GM06990 (cell line): ENCODE data around the gene FGF6.

Experiments used
- DNase-seq: peaks from one replicate; pipeline ENCODE4 v3.0.0-alpha.2; 2011; ENCODE audit not compliant: insufficient read length; ENCODE audit errors: extremely low read depth
- H3K27me3 ChIP-seq: replicated peaks from 2 replicates; pipeline ENCODE4 v1.6.0; 2011; ENCODE audit warnings: low read length; ENCODE audit not compliant: control insufficient read depth, insufficient read depth
- H3K36me3 ChIP-seq: 2 replicates; pipeline ENCODE4 v1.5.1; 2011; ENCODE audit warnings: low read length; ENCODE audit not compliant: control insufficient read depth, insufficient read depth
- H3K4me3 ChIP-seq: replicated peaks from 2 replicates; pipeline ENCODE4 v1.5.1; 2011; ENCODE audit warnings: low read depth, mild to moderate bottlenecking, control low read depth, low read length
- TF ChIP-seq, protein P1 (sequence below): IDR thresholded peaks from 2 replicates; pipeline ENCODE4 v1.5.1; 2011; ENCODE audit warnings: low read length, control low read depth, mild to moderate bottlenecking, inconsistent platforms; ENCODE audit not compliant: insufficient read depth, poor library complexity, severe bottlenecking

FGF6 gene

DNA sequence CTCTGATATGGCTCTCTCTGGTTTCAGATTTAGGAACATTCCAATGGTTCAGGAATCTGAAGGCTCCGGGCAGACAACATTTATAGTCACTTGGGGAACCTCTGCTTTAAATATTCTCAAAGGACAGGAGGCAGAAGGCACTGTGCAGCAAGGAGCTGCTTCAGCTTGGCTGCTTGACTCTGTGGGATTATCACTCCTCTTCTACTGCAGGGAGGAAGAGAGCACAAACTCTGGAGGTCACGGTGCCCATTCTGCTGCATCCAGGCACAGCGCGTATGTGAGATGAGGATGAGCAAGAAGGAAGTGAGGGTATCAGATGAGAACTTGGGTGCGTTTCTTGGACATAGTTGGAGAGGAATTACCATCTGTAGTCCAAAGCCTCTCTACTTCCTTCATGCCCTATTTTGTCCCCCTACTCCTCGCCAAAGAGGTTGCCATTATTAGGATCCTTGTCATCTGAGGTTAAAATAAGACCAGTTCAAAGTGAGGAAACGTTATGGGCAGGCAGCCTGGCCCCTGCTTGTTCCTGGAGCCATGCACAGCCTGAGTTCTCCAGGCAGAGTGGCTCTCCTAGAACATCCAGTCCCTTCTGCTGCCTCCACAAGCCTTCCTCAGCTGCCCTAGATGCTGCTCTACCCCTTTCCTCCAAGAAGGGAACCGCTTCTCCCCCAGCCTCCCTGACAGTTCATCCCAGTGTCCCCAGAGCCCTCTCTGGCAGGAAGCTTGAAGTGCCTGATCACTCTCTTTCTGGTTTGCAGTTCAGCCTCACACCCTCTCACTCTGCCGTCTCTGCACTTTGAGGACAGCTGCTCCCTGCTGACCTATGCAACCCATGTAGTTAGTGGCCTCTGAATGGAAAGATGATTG is 12.5 kb downstream of the FGF6 start:
- TF ChIP-seq, protein P1, sequence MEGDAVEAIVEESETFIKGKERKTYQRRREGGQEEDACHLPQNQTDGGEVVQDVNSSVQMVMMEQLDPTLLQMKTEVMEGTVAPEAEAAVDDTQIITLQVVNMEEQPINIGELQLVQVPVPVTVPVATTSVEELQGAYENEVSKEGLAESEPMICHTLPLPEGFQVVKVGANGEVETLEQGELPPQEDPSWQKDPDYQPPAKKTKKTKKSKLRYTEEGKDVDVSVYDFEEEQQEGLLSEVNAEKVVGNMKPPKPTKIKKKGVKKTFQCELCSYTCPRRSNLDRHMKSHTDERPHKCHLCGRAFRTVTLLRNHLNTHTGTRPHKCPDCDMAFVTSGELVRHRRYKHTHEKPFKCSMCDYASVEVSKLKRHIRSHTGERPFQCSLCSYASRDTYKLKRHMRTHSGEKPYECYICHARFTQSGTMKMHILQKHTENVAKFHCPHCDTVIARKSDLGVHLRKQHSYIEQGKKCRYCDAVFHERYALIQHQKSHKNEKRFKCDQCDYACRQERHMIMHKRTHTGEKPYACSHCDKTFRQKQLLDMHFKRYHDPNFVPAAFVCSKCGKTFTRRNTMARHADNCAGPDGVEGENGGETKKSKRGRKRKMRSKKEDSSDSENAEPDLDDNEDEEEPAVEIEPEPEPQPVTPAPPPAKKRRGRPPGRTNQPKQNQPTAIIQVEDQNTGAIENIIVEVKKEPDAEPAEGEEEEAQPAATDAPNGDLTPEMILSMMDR = no peak

DNA sequence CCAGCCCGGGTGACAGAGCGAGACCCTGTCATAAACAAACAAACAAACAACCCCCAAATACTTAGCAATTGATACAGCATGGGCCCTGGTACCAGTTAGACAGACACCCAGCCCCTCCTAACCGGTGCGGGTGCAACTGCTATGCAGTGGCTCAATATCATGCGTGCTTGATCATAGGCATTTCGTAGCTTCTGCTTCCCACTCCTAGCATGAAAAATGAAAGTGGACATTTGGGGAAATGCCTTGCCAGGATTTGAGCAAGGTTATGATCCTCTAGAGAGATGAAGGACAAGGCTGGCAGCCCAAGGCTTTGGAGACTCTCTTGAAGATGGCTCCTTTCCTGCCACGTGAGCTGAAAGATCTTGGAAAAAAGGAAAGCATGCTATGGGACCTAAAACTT is 13.7 kb downstream of the FGF6 start:
- DNase-seq = no peak
- no peaks in the 10 kb centered on the region; the same call in 1 of the 2 replicates for H3K27me3 ChIP-seq
- H3K4me3 ChIP-seq = no peak overlapping the region
- H3K36me3 ChIP-seq = no peaks in the 10 kb centered on the region
- TF ChIP-seq, protein P1 = no peak

More for the DNA sequence above, 12.5 kb downstream of the FGF6 start:
- no peaks in the 10 kb centered on the region; the same call in 1 of the 2 replicates for H3K27me3 ChIP-seq
- no peak for DNase-seq
- H3K4me3 ChIP-seq = no peak overlapping the region
- no peaks in the 10 kb centered on the region for H3K36me3 ChIP-seq

DNA sequence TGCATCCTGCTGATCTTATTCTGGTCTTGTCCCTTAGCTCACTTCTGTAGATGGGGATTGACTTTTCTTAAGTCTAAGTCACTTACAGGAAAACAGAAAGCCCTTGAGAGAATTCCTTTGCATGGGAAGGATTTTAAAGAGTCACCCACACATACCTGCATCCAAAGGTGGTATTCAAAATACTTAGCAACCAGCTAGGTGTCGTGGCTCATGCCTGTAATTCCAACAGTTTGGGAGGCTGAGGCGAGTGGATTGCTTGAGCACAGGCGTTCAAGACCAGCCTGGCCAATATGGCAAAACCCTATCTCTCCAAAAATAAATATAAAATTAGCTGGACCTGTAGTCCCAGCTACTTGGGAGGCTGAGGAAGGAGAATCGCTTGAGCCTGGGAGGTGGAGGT is 14.2 kb downstream of the FGF6 start:
- Histone ChIP-seq H3K36me3 (no peaks in the 10 kb centered on the region), H3K27me3 (no peaks in the 10 kb centered on the region; the same call in 1 of the 2 replicates), H3K4me3 (no peak overlapping the region)
- DNase-seq = no peak
- TF ChIP-seq, protein P1 = no peak

DNA sequence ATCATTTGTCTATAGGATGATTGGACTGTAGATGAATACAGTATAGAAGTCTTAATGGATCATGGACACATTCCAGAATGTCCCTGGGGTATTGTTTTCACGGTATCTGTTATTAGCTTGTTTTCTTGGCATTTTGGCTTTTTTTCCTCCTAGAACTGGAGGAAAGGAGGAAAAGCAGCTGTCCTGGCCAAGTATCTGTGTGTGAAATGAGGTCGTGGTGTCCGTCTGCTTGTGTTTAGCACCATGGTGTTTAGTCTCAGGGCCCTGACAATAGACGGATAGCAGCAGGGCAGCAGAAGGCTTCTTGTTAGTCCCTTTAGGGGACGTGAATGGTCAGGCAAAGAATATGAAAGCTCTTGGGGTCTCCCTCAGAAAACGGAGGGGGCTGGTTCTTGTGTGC is 21.2 kb downstream of the FGF6 start:
- Histone ChIP-seq H3K36me3 (no peaks in the 10 kb centered on the region), H3K4me3 (no peak overlapping the region), H3K27me3 (no peaks in the 10 kb centered on the region)
- TF ChIP-seq, protein P1 = no peak
- no peak for DNase-seq

GRCh38 chr12:4423528-4424195 is 22.0 kb downstream of the FGF6 start:
- H3K4me3 ChIP-seq = no peak overlapping the region
- H3K27me3 ChIP-seq = no peaks in the 10 kb centered on the region
- H3K36me3 ChIP-seq = no peaks in the 10 kb centered on the region
- TF ChIP-seq, protein P1 = no peak
- DNase-seq = no peak
